ENCODE results near the gene BPTF. TPM values are rescaled to one million over a fixed set of nuclear protein-coding genes. Genes with fewer than 3 reads are reported as not detected.

Gene BPTF
- total and polyA plus RNA-seq, 2 experiments from 2014 or later = 15.6 to 26.9 TPM

GRCh38 chr17:68029512-68030215 lies 204.4 kb downstream of the BPTF start:
- Histone ChIP-seq H3K4me2 (ENCODE audit: unreplicated experiment) (no peak overlapping the region), H4K20me1 (ENCODE audit: insufficient read depth) (no peaks in the 10 kb centered on the region), H3K4me3 (no peak overlapping the region), H3K9me2 (ENCODE audit: insufficient read depth) (no peaks in the 10 kb centered on the region), H3F3A (ENCODE audit: insufficient read depth) (no peaks in the 10 kb centered on the region), H3K4me1 (ENCODE audit: insufficient read depth) (peaks cover 7% of the 10 kb centered on the region), H3K27me3 (replicated peaks; ENCODE audit: insufficient read depth) (no peaks in the 10 kb centered on the region), H3K27ac (no peak overlapping the region), H3K9me3 (ENCODE audit: low read depth) (no peaks in the 10 kb centered on the region), H3K79me2 (ENCODE audit: insufficient read depth) (no peaks in the 10 kb centered on the region), H2AFZ (no peak overlapping the region), H3K36me3 (ENCODE audit: low read depth) (no peaks in the 10 kb centered on the region), H3K9ac (no peak overlapping the region)
- DNase-seq = peak; percentile 3
- TF ChIP-seq EZH2 (IDR thresholded peaks at IDR 0.05; ENCODE audit: insufficient read depth, poor library complexity, severe bottlenecking) (no peak), EZH2phosphoT487 (IDR thresholded peaks at IDR 0.05; ENCODE audit: insufficient read depth, low read depth) (no peak)
- in situ Hi-C loops (cut with MboI) = no loop called here
- WGBS, 2 experiments (ENCODE audit: low coverage in 1 of 2, low lambda C conversion rate in 2 of 2, missing lambda C conversion rate in 2 of 2) = 46 to 50% methylated on average over 8 of the region's 8 CpGs

Small RNA genes within 50 kb of the gene (small RNA-seq; reads per million reads assigned to genes)
- gene RN7SL622P (ENCODE audit: low read depth, low replicate concordance) = not detected

Other genes starting within 250 kb of the BPTF start
- 37.2 and 41.6 TPM in 2 replicates for gene NOL11, start 107.6 kb upstream of the BPTF start, total RNA-seq (2014; rRNA removed; shearing (Covaris generic))
- 30.3 and 32.3 TPM in 2 replicates for gene NOL11, start 107.6 kb upstream of the BPTF start, polyA plus RNA-seq (2016; fragmentation: Nextera tagmentation; extraction: Ambion mirVana)
- 8.0 and 14.3 TPM in 2 replicates for gene C17orf58, start 171.0 kb downstream of the BPTF start, total RNA-seq (2014; rRNA removed; shearing (Covaris generic))
- gene C17orf58, start 171.0 kb downstream of the BPTF start, polyA plus RNA-seq (2016; fragmentation: Nextera tagmentation; extraction: Ambion mirVana) = 12.0 and 12.8 TPM in 2 replicates
- 98.2 and 108 TPM in 2 replicates for gene KPNA2, start 210.2 kb downstream of the BPTF start, total RNA-seq (2014; rRNA removed; shearing (Covaris generic))
- 153 and 159 TPM in 2 replicates for gene KPNA2, start 210.2 kb downstream of the BPTF start, polyA plus RNA-seq (2016; fragmentation: Nextera tagmentation; extraction: Ambion mirVana)

Data from GM23248 (cell line).